Heart right ventricle (tissue), 16 donors: ENCODE data around the gene CCDC192. TPM values are rescaled to one million over a fixed set of nuclear protein-coding genes. Genes with fewer than 3 reads are reported as not detected.
A peak's percentile ranks its signal among the peaks of the same experiment; 100 is the strongest.

ENCODE experiments used
- ATAC-seq, 8 donors: fragments of 200-7000 bp; cut with Tn5 transposase; one replicate each; pipeline ENCODE4 v1.9.1; 2020; ENCODE audit warnings: mild to moderate bottlenecking in 8 of 8, moderate library complexity in 8 of 8, moderate number of reproducible peaks in 1 of 8
- DNase-seq, 2 donors: peaks; one replicate each; pipeline ENCODE4 v3.0.0-alpha.2; 2020
- H3K27ac ChIP-seq, 10 donors: fragments of 200-600 bp; sonication (generic) in 2 of 10; one replicate each; pipeline versions ENCODE4 v1.5.0 to v1.8.0; 2020 to 2022; ENCODE audit warnings: mild to moderate bottlenecking in 3 of 10
- H3K27me3 ChIP-seq, 7 donors: fragments of 200-600 bp; one replicate each; pipeline ENCODE4 v1.8.0; 2021 to 2022; ENCODE audit warnings: mild to moderate bottlenecking in 2 of 7
- H3K36me3 ChIP-seq, 9 donors: fragments of 200-600 bp; sonication (generic) in 1 of 9; one replicate each; pipeline versions ENCODE4 v1.5.0 to v1.8.0; 2020 to 2022; ENCODE audit warnings: mild to moderate bottlenecking in 2 of 9
- H3K4me1 ChIP-seq, 9 donors: fragments of 200-600 bp; sonication (generic) in 1 of 9; one replicate each; pipeline versions ENCODE4 v1.5.0 to v1.8.0; 2020 to 2022; ENCODE audit warnings: mild to moderate bottlenecking in 4 of 9
- H3K4me3 ChIP-seq, 10 donors: fragments of 200-600 bp; sonication (generic) in 2 of 10; one replicate each; pipeline versions ENCODE4 v1.5.0 to v1.8.0; 2020 to 2022; ENCODE audit warnings: mild to moderate bottlenecking in 7 of 10, moderate library complexity in 2 of 10
- H3K9me3 ChIP-seq, 11 donors: fragments of 200-600 bp in 10 of 11; sonication (generic) in 2 of 11; one replicate each; pipeline versions ENCODE4 v1.5.0 to v1.8.0; 2013 to 2022; ENCODE audit warnings: mild to moderate bottlenecking in 2 of 11, control low read depth in 1 of 11, moderate library complexity in 1 of 11
- CTCF ChIP-seq, 9 donors: fragments of 200-600 bp; sonication (generic) in 2 of 9; IDR thresholded peaks; one replicate each; pipeline versions ENCODE4 v1.5.0 to v1.8.0; 2021 to 2022; ENCODE audit warnings: antibody characterized with exemption in 9 of 9, mild to moderate bottlenecking in 5 of 9, moderate library complexity in 1 of 9
- WGBS, 2 donors: extraction: QIAGEN DNeasy Blood & Tissue Kit; methylation state at CpG; one replicate each; pipeline ENCODE4 v1.1.7; 2013; ENCODE audit warnings: inconsistent platforms in 1 of 2; 5-methylcytosine and 5-hydroxymethylcytosine counted together
- intact Hi-C, 10 donors: fragments of 100-400 bp; cut with DNase I; formaldehyde crosslinking; loops; one replicate each; pipeline versions ENCODE4 v1.11.1 to v1.14.2; 2022
- polyA plus RNA-seq, 2 donors: library from polyadenylated mRNA; stranded (reverse); fragments of 200-250 nt; gene quantifications; one replicate each; pipeline ENCODE4 v1.2.3, GENCODE V29; 2013
- total RNA-seq, 10 donors: library from RNA; stranded (reverse); fragmentation: NEBNext Ultra II Directional in 3 of 10; extraction: Animal tissue kit (Norgen Biotek cat#: 25700) in 3 of 10; gene quantifications; one replicate each; pipeline versions ENCODE4 v1.2.1 to v1.2.4, GENCODE V29; 2021 to 2023
- donor health status: Arrhythmogenic right ventricular cardiomyopathy.
- donor health status: ischemic (EF 13 %, LVEDD 7.1; RV severe dilation, severe dysfunction).
- donor health status: healthy with polysubstance abuse.
- donor health status: DM: no; HTN: yes; CAD: no.
- donor health status: DM: no; HTN: no; CAD: no.
- donor health status: ischemic (EF 25% LVEDD 6.9; RV normal size, moderate dysfunction).
- donor health status: ischemic (EF 25% LVEDD 5.7; RV mildly dilated, moderate dysfunction).
- donor health status: healthy.
- donor health status: DM: yes; HTN: yes; CAD: no.
- donor health status: Ischemic cardiomyopathy.
- donor health status: ischemic (EF 35%, LVEDD 5.7; RV mildly dilated, moderate dysfunction).
- donor health status: nonischemic (EF 11% LVEDD 7.7; RV severe dilation, severe dysfunction).
- donor health status: DM: yes; HTN: yes; CAD: no.
- donor health status: PGD.
- donor health status: ischemic (EF 29% LVEDD 5.4; RV normal size, mild dysfunction).
- donor health status: nonischemic (EF 23%, LVEDD 6.1; RV moderate dilation, normal function).

Gene CCDC192
- total and polyA plus RNA-seq, 12 donors: 0.13 to 0.76 (median 0.33) TPM; not detected in 8

GRCh38 chr5:127910307-127910956 lies 207.2 kb downstream of the CCDC192 start:
- WGBS, 2 donors: 77 to 91% methylated on average over 2 of the region's 2 CpGs
- Histone ChIP-seq H3K4me1 (peaks cover 0 to 25% (median 4%) of the 10 kb centered on the region in 9 donors), H3K9me3 (no peaks in the 10 kb centered on the region), H3K27ac (peak overlapping the region in 2 of 10 donors; percentile 12 to 33), H3K27me3 (no peaks in the 10 kb centered on the region), H3K36me3 (no peaks in the 10 kb centered on the region), H3K4me3 (no peak overlapping the region)
- TF ChIP-seq CTCF (IDR thresholded peaks at IDR 0.05): no peak
- peak in 4 of 8 donors; percentile 42 to 71 (median 64) for ATAC-seq
- peak in 1 of 2 donors; percentile 18 for DNase-seq
- intact Hi-C loops: no loop called here

GRCh38 chr5:127911619-127912018 lies 208.4 kb downstream of the CCDC192 start:
- ATAC-seq: no peak
- WGBS, 2 donors: 92 to 98% methylated on average over 2 of the region's 2 CpGs
- H3K27ac ChIP-seq: no peak overlapping the region

GRCh38 chr5:127912411-127912810 lies 209.2 kb downstream of the CCDC192 start:
- 86% methylated on average over 3 of the region's 3 CpGs for WGBS, 2 donors
- Histone ChIP-seq H3K4me1 (peaks cover 0 to 34% (median 13%) of the 10 kb centered on the region in 9 donors), H3K27ac (no peak overlapping the region), H3K27me3 (no peaks in the 10 kb centered on the region), H3K9me3 (no peaks in the 10 kb centered on the region), H3K4me3 (no peak overlapping the region), H3K36me3 (no peaks in the 10 kb centered on the region)
- no peak for TF ChIP-seq CTCF (IDR thresholded peaks at IDR 0.05)
- intact Hi-C loops: no loop called here
- ATAC-seq: no peak
- DNase-seq: no peak

More at GRCh38 chr5:127911619-127912018, 208.4 kb downstream of the CCDC192 start:
- no peak for DNase-seq
- Histone ChIP-seq H3K27me3 (no peaks in the 10 kb centered on the region), H3K4me3 (no peak overlapping the region), H3K36me3 (no peaks in the 10 kb centered on the region), H3K4me1 (peaks cover 0 to 26% (median 5%) of the 10 kb centered on the region in 9 donors), H3K9me3 (no peaks in the 10 kb centered on the region)
- TF ChIP-seq CTCF (IDR thresholded peaks at IDR 0.05): no peak
- intact Hi-C loops: no loop called here

- intact Hi-C loops: no loop called here
- no peaks in the 10 kb centered on the region for H3K27me3 ChIP-seq
- peaks cover 0 to 12% (median 0%) of the 10 kb centered on the region in 9 donors for H3K4me1 ChIP-seq
- no peak overlapping the region for H3K4me3 ChIP-seq
- no peak for TF ChIP-seq CTCF (IDR thresholded peaks at IDR 0.05)
- ATAC-seq (no peak), DNase-seq (no peak)
- no peaks in the 10 kb centered on the region for H3K36me3 ChIP-seq
- WGBS, 2 donors: 62 to 65% methylated on average over 3 of the region's 3 CpGs
- no peaks in the 10 kb centered on the region for H3K9me3 ChIP-seq
- peak overlapping the region in 4 of 10 donors; percentile 3 to 54 (median 36) for H3K27ac ChIP-seq
Measured at GRCh38 chr5:127916885-127917573, 213.8 kb downstream of the CCDC192 start.
